Hepatocyte (in vitro differentiated cells): ENCODE results near the gene MARK2.

Experiments
- EZH2 ChIP-seq: fragments of 200-600 bp; sonication (generic); IDR thresholded peaks from 2 replicates; pipeline ENCODE4 v1.6.1; 2016; ENCODE audit warnings: antibody characterized with exemption, mild to moderate bottlenecking, borderline replicate concordance
- EZH2phosphoT487 ChIP-seq: fragments of 200-600 bp; sonication (generic); IDR thresholded peaks from one replicate; pipeline ENCODE4 v1.6.1; 2018; ENCODE audit warnings: antibody characterized with exemption, mild to moderate bottlenecking, low read depth, moderate library complexity; ENCODE audit not compliant: unreplicated experiment, severe bottlenecking
- TF ChIP-seq, protein P1 (sequence below): fragments of 200-600 bp; sonication (generic); IDR thresholded peaks from 2 replicates; pipeline ENCODE4 v1.5.1; 2016; ENCODE audit warnings: antibody characterized with exemption, mild to moderate bottlenecking; ENCODE audit not compliant: poor library complexity

DNA sequence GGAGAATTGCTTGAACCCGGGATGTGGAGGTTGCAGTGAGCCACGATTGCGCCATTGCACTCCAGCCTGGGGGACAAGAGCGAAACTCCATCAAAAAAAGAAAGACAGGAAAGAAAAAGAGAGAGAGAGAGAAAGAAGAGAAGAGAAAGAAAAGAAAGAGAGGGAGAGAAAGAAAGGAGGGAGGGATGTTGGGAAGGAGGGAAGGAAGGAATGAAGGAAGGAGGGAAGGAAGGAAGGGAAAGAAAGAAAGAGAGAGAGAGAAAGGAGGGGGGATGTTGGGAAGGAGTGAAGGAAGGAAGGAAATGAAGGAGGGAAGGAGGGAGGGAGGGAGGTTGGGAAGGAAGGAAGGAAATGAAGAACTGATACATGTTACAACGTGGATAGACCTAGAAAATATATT lies 38.0 kb upstream of the MARK2 start:
- TF ChIP-seq, protein P1, sequence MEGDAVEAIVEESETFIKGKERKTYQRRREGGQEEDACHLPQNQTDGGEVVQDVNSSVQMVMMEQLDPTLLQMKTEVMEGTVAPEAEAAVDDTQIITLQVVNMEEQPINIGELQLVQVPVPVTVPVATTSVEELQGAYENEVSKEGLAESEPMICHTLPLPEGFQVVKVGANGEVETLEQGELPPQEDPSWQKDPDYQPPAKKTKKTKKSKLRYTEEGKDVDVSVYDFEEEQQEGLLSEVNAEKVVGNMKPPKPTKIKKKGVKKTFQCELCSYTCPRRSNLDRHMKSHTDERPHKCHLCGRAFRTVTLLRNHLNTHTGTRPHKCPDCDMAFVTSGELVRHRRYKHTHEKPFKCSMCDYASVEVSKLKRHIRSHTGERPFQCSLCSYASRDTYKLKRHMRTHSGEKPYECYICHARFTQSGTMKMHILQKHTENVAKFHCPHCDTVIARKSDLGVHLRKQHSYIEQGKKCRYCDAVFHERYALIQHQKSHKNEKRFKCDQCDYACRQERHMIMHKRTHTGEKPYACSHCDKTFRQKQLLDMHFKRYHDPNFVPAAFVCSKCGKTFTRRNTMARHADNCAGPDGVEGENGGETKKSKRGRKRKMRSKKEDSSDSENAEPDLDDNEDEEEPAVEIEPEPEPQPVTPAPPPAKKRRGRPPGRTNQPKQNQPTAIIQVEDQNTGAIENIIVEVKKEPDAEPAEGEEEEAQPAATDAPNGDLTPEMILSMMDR = no peak
- TF ChIP-seq EZH2phosphoT487 (no peak), EZH2 (no peak)
